Lower leg skin (tissue), 4 donors: Measurements from ENCODE around the gene ATP13A2. TPM values are rescaled to one million over a fixed set of nuclear protein-coding genes. Genes with fewer than 3 reads are reported as not detected.
A peak's percentile ranks its signal among the peaks of the same experiment; 100 is the strongest.
"Not testable (repeated sequence)": the region's sequence is repeated elsewhere in the genome, so short reads cannot be mapped to it uniquely, and the experiment has no call there.

Source experiments
- DNase-seq, 2 donors: peaks; one replicate each; pipeline ENCODE4 v3.0.0-alpha.2; 2019; ENCODE audit warnings: low spot score in 2 of 2
- H3K4me3 ChIP-seq: fragments of 200-600 bp; sonication (generic); 2 replicates; pipeline ENCODE4 v1.5.1; 2017; ENCODE audit warnings: mild to moderate bottlenecking, low read depth; ENCODE audit not compliant: poor library complexity, severe bottlenecking
- CTCF ChIP-seq, 3 donors: fragments of 450-650 bp; IDR thresholded peaks; one replicate each; pipeline ENCODE4 v1.5.1; 2016; ENCODE audit warnings: antibody characterized with exemption in 3 of 3, mild to moderate bottlenecking in 3 of 3, moderate library complexity in 2 of 3
- POLR2A ChIP-seq, 2 donors: fragments of 450-650 bp; IDR thresholded peaks; one replicate each; pipeline ENCODE4 v1.6.1; 2016 to 2017; ENCODE audit warnings: antibody characterized with exemption in 2 of 2, mild to moderate bottlenecking in 1 of 2, moderate library complexity in 1 of 2
- WGBS, 2 donors: methylation state at CpG; one replicate each; pipeline ENCODE4 v1.1.5; 2018; 5-methylcytosine and 5-hydroxymethylcytosine counted together
- intact Hi-C: fragments of 100-400 bp; cut with DNase I; formaldehyde crosslinking; loops from one replicate; pipeline ENCODE4 v1.15.0; 2023; ENCODE audit warnings: low total_unique reads
- total RNA-seq, 4 donors: library from RNA; depleted of rRNA; stranded (reverse); fragments of >200 nt; gene quantifications; one replicate each; pipeline ENCODE4 v1.1.0, GENCODE V29; 2016

The ATP13A2 gene
- total RNA-seq, 4 donors from 2014 or later: 22.1 to 50.2 (median 38.8) TPM

DNA sequence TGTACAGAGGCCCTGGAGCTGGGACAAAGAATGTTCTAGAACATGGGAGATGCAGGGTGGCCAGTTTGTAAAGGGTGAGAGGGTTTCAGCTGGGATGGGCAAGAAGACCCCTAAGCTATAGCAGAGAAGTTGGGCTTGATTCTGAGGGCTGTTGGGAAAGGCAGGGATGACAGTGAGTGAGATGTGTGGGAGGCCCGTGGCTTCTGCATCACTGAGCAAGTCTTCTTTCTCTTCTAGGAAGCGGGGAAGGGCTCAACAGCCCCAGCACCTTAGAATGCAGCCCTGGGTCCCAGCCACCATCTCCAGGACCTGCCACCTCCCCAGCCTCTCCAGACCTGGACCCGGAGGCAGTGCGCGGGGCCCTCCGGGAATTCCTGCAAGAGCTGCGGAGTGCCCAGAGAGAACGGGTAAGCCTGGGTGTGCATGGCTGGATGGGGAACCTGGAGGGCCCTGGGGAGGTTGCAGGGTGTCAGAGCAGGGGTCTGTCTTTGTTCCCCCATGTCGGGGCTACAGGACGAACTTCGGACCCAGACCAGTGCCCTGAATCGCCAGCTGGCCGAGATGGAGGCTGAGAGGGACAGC is 46.2 kb downstream of the ATP13A2 start:
- WGBS, 2 donors: 92 to 96% methylated on average over 11 to 13 of the region's 13 CpGs
- TF ChIP-seq POLR2A (IDR thresholded peaks at IDR 0.05): no peak
- TF ChIP-seq CTCF (IDR thresholded peaks at IDR 0.05): no peak
- H3K4me3 ChIP-seq: no peak overlapping the region
- no peak for DNase-seq
- intact Hi-C loops: no loop called here

GRCh38 chr1:16964169-16964568 is 47.6 kb downstream of the ATP13A2 start:
- H3K4me3 ChIP-seq, DNase-seq: not testable (repeated sequence)
- 91 to 97% methylated on average over 4 of the region's 4 CpGs for WGBS, 2 donors
- intact Hi-C loops: loop anchor here (5.0 kb wide), 1 partner anchor 83 kb away; no protein-coding TSS in a partner anchor

- TF ChIP-seq CTCF (IDR thresholded peaks at IDR 0.05): no peak
- no peak for TF ChIP-seq POLR2A (IDR thresholded peaks at IDR 0.05)
- WGBS, 2 donors: 88 to 89% methylated on average over 14 of the region's 14 CpGs
- intact Hi-C loops: loop anchor here (5.0 kb wide), 1 partner anchor 86 kb away; no protein-coding TSS in a partner anchor
- DNase-seq: no peak
- H3K4me3 ChIP-seq: no peak overlapping the region
These were observed 50.2 kb downstream of the ATP13A2 start for GRCh38 chr1:16961297-16962133.

DNA sequence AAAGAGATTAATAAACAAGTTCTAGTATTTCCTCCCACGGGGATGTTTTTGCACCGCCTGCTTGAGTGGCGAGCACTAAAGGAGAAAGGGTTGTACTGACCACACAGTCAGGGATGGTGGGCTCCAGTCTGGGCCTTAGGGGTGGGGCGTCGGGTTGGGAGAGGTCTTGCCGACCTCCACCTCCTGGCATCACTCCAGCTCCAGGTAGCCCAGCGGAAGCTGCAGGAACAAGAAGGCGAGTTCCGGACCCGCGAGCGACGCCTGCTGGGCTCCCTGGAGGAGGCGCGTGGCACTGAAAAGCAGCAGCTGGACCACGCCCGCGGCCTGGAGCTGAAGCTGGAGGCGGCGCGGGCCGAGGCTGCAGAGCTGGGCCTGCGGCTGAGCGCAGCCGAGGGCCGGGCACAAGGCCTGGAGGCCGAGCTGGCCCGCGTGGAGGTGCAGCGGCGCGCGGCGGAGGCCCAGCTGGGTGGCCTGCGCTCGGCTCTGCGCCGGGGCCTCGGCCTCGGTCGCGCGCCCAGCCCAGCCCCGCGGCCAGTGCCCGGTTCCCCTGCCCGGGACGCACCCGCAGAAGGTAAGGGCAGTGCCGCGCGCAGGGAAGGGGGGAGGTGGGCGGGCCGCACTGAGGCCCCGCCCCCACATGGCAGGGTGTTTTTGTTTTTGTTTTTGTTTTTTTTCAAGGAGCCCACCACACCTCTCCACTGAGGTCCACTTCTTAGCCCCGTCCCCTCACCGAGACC is 51.0 kb downstream of the ATP13A2 start:
- DNase-seq: peak; percentile 69 to 96
- 6 to 9% methylated on average over 29 to 38 of the region's 57 CpGs for WGBS, 2 donors
- no peak for TF ChIP-seq POLR2A (IDR thresholded peaks at IDR 0.05)
- TF ChIP-seq CTCF (IDR thresholded peaks at IDR 0.05): no peak
- intact Hi-C loops: loop anchor here (5.0 kb wide), 1 partner anchor 87 kb away; no protein-coding TSS in a partner anchor
- peak overlapping the region; percentile 15 for H3K4me3 ChIP-seq

DNA sequence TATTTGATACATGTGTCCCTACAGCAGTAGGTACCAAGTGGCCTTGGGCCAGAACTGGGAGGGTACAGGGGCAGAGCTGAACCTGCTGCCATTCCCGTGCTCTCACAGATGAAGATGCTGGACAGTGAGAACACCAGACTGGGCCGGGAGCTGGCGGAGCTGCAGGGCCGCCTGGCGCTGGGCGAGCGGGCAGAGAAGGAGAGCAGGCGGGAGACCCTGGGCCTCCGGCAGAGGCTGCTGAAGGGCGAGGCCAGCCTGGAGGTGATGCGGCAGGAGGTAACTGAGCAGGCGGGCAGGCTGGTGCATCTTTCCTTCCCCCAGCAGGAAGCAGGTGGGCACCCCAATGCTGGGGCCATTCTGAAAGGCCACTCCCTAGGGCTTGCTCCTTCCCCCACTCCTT is 53.3 kb downstream of the ATP13A2 start:
- WGBS, 2 donors: 95 to 99% methylated on average over 12 of the region's 12 CpGs
- TF ChIP-seq CTCF (IDR thresholded peaks at IDR 0.05): no peak
- H3K4me3 ChIP-seq: no peak overlapping the region
- no peak for DNase-seq
- intact Hi-C loops: no loop called here

DNA sequence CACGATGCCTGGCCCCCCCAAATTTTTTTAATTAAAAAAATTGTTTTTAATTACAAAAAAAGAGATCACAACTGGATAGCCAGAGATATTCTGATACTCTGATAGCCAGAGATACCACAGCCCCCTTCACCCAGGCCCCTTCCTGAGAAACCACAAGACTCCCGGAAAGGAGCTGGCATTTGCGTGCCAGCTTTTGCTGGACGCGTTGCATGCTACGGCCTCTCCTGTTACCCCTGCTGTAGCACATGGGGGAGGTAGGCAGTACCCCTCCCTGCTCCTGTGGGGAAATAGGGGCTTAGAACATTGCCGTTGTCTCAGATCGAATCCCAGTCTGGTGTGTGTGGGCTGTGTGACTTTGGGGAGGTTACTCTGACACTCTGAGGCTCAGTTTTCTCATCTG is 54.0 kb downstream of the ATP13A2 start:
- intact Hi-C loops: no loop called here
- no peak overlapping the region for H3K4me3 ChIP-seq
- TF ChIP-seq POLR2A (IDR thresholded peaks at IDR 0.05): no peak
- no peak for TF ChIP-seq CTCF (IDR thresholded peaks at IDR 0.05)
- DNase-seq: no peak
- WGBS, 2 donors: 84 to 92% methylated on average over 8 of the region's 8 CpGs
